Smooth muscle cell (in vitro differentiated cells): ENCODE data around the gene GPR18. TPM values are rescaled to one million over a fixed set of nuclear protein-coding genes. Genes with fewer than 3 reads are reported as not detected.

Source experiments
- DNase-seq: peaks from one replicate; lab custom pipeline; 2025; ENCODE audit not compliant: unreplicated experiment; lab: John Stamatoyannopoulos, UW
- H2AFZ ChIP-seq: fragments of 200-600 bp; sonication (generic); 2 replicates; pipeline ENCODE4 v1.6.0; 2016; ENCODE audit warnings: antibody characterized with exemption, low read depth, mild to moderate bottlenecking
- H3F3A ChIP-seq: fragments of 200-600 bp; sonication (generic); 2 replicates; pipeline ENCODE4 v1.6.0; 2017; ENCODE audit warnings: antibody characterized with exemption, low read depth
- H3K27ac ChIP-seq: fragments of 200-600 bp; sonication (generic); 2 replicates; pipeline ENCODE4 v1.5.1; 2016; ENCODE audit warnings: low read depth, mild to moderate bottlenecking
- H3K27me3 ChIP-seq: fragments of 200-600 bp; sonication (generic); 2 replicates; pipeline ENCODE4 v1.6.1; 2016; ENCODE audit warnings: low read depth, mild to moderate bottlenecking
- H3K36me3 ChIP-seq: fragments of 200-600 bp; sonication (generic); 2 replicates; pipeline ENCODE4 v1.5.1; 2016; ENCODE audit warnings: low read depth
- H3K4me1 ChIP-seq: fragments of 200-600 bp; sonication (generic); 2 replicates; pipeline ENCODE4 v1.5.1; 2016; ENCODE audit warnings: low read depth
- H3K4me2 ChIP-seq: fragments of 200-600 bp; sonication (generic); 2 replicates; pipeline ENCODE4 v1.6.0; 2016; ENCODE audit warnings: mild to moderate bottlenecking
- H3K4me3 ChIP-seq: fragments of 200-600 bp; sonication (generic); 2 replicates; pipeline ENCODE4 v1.5.1; 2016; ENCODE audit warnings: mild to moderate bottlenecking
- H3K79me2 ChIP-seq: fragments of 200-600 bp; sonication (generic); 2 replicates; pipeline ENCODE4 v1.6.0; 2016; ENCODE audit warnings: low read depth, mild to moderate bottlenecking
- H3K9ac ChIP-seq: fragments of 200-600 bp; sonication (generic); 2 replicates; pipeline ENCODE4 v1.6.0; 2016; ENCODE audit warnings: low read depth
- H3K9me3 ChIP-seq: fragments of 200-600 bp; sonication (generic); replicated peaks from 2 replicates; pipeline ENCODE4 v1.5.1; 2016; ENCODE audit warnings: low read depth
- H4K20me1 ChIP-seq: fragments of 200-600 bp; sonication (generic); 2 replicates; pipeline ENCODE4 v1.6.0; 2016; ENCODE audit warnings: low read depth
- WGBS: methylation state at CpG from one replicate; pipeline ENCODE4 v1.1.7; 2016; ENCODE audit warnings: low lambda C conversion rate; 5-methylcytosine and 5-hydroxymethylcytosine counted together
- polyA plus RNA-seq: library from polyadenylated mRNA; unstranded; fragments of >200 nt; fragmentation: Nextera tagmentation; extraction: Ambion mirVana; gene quantifications from 2 replicates; pipeline ENCODE4 v1.2.1, GENCODE V29; 2016
- total RNA-seq: library from RNA; depleted of rRNA; stranded (reverse); fragments of >200 nt; gene quantifications from 2 replicates; pipeline ENCODE4 v1.2.3, GENCODE V29; 2014
- TF ChIP-seq, protein P1 (sequence below): fragments of 200-600 bp; sonication (generic); IDR thresholded peaks from 2 replicates; pipeline ENCODE4 v1.5.1; 2017; ENCODE audit warnings: borderline replicate concordance, mild to moderate bottlenecking, antibody characterized with exemption; ENCODE audit not compliant: insufficient read depth, poor library complexity, severe bottlenecking

Gene GPR18
- total and polyA plus RNA-seq, 2 experiments from 2014 or later = not detected

DNA sequence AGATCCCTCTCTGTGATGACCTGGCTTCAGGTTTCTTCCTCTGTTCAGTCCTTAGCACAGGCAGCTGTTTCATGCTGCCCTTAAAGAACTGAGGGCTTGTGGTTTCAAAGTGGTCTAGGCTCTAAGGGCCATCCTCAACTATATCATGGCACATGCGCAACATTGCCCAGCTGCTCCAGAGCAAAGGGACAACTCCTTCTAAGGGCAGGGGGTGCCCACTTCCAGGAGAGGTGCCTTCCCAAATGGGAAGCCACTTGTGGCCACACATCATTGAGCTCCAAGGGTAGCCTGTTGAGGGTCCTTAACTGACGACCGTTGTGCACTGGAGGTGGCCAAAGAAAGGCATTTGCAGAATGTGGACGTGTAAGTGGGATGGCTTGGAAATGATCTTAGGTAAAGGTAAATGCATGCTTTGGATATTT, 41.8 kb upstream of the GPR18 start:
- H3K4me1 ChIP-seq = peaks cover 4% of the 10 kb centered on the region
- no peaks in the 10 kb centered on the region for H3K9me3 ChIP-seq
- H3K27ac ChIP-seq = no peak overlapping the region
- H3K9ac ChIP-seq = no peak overlapping the region
- no peaks in the 10 kb centered on the region for H3K27me3 ChIP-seq
- H3K4me3 ChIP-seq = no peak overlapping the region
- peaks cover 10% of the 10 kb centered on the region for H3F3A ChIP-seq
- no peak overlapping the region for H3K4me2 ChIP-seq
- H4K20me1 ChIP-seq = peaks cover 47% of the 10 kb centered on the region
- no peak overlapping the region for H2AFZ ChIP-seq
- H3K79me2 ChIP-seq = peaks cover 39% of the 10 kb centered on the region
- peaks cover 5% of the 10 kb centered on the region for H3K36me3 ChIP-seq
- no peak for DNase-seq
- TF ChIP-seq, protein P1, sequence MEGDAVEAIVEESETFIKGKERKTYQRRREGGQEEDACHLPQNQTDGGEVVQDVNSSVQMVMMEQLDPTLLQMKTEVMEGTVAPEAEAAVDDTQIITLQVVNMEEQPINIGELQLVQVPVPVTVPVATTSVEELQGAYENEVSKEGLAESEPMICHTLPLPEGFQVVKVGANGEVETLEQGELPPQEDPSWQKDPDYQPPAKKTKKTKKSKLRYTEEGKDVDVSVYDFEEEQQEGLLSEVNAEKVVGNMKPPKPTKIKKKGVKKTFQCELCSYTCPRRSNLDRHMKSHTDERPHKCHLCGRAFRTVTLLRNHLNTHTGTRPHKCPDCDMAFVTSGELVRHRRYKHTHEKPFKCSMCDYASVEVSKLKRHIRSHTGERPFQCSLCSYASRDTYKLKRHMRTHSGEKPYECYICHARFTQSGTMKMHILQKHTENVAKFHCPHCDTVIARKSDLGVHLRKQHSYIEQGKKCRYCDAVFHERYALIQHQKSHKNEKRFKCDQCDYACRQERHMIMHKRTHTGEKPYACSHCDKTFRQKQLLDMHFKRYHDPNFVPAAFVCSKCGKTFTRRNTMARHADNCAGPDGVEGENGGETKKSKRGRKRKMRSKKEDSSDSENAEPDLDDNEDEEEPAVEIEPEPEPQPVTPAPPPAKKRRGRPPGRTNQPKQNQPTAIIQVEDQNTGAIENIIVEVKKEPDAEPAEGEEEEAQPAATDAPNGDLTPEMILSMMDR = no peak
- 70% methylated on average over 4 of the region's 4 CpGs for WGBS

DNA sequence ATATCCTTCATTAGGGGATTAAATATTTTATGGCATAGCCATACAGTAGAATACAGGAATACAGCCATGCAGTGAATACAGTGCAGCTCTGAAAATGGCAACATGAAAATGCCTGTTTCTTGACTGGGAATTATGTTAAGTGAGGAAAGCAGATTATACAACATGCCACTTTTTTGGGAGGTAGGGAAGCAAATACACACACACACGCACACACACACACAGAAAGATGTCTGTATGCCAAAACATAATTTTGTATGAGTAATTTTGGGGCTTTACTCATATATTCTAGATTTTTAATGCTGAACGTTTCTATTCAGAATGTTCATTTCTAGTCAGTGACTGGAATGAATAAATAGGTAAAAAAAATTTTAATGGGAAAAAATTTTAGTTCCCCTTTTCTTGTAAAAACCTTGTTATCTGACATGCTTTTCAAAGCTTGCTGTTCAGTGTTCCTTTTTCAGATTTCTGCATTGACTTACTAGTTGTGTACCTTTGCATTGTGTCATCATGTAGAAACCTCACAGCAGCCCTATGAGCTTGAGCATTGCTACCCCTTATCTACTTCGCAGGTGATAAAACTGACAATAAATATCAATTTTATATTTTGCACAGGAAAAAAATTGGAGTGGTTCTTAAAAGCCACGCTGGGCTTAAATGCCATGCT, 41.2 kb upstream of the GPR18 start:
- 89% methylated on average over 4 of the region's 4 CpGs for WGBS
- H3K4me3 ChIP-seq = no peak overlapping the region
- peaks cover 36% of the 10 kb centered on the region for H3K79me2 ChIP-seq
- peaks cover 49% of the 10 kb centered on the region for H4K20me1 ChIP-seq
- H3K4me1 ChIP-seq = peaks cover 4% of the 10 kb centered on the region
- TF ChIP-seq, protein P1 = no peak
- H3K4me2 ChIP-seq = no peak overlapping the region
- no peak overlapping the region for H2AFZ ChIP-seq
- no peak for DNase-seq
- no peaks in the 10 kb centered on the region for H3K9me3 ChIP-seq
- no peak overlapping the region for H3K9ac ChIP-seq
- peaks cover 5% of the 10 kb centered on the region for H3K36me3 ChIP-seq
- H3K27ac ChIP-seq = no peak overlapping the region
- peaks cover 10% of the 10 kb centered on the region for H3F3A ChIP-seq
- H3K27me3 ChIP-seq = no peaks in the 10 kb centered on the region

DNA sequence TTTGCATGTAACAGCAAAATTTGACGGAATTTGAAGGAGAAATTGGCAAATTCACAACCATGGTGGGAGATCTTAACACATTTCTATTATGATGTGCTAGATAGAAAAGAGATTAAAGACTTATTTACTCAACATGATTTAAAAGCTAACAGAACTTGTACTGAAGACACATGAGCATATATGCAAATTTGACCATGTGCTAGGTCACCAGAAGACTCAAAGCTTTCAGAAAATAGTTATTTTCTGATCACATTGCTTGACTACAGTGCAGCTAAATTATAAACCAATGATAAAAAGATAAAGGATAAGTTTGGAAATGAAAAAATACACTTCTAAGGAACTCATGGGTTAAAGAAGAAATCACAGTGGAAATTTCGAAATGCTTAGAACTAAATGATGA, 39.9 kb upstream of the GPR18 start:
- H3K27me3 ChIP-seq = no peaks in the 10 kb centered on the region
- H3K4me2 ChIP-seq = peak overlapping the region; percentile 15
- no peaks in the 10 kb centered on the region for H3K9me3 ChIP-seq
- H3K27ac ChIP-seq = peak overlapping the region; percentile 12
- no peak overlapping the region for H3K9ac ChIP-seq
- 97% methylated on average over 2 of the region's 2 CpGs for WGBS
- peaks cover 10% of the 10 kb centered on the region for H3F3A ChIP-seq
- H3K36me3 ChIP-seq = peaks cover 5% of the 10 kb centered on the region
- H3K4me1 ChIP-seq = peaks cover 4% of the 10 kb centered on the region
- no peak for DNase-seq
- no peak overlapping the region for H2AFZ ChIP-seq
- TF ChIP-seq, protein P1 = no peak
- H4K20me1 ChIP-seq = peaks cover 49% of the 10 kb centered on the region
- peaks cover 29% of the 10 kb centered on the region for H3K79me2 ChIP-seq
- H3K4me3 ChIP-seq = no peak overlapping the region

DNA sequence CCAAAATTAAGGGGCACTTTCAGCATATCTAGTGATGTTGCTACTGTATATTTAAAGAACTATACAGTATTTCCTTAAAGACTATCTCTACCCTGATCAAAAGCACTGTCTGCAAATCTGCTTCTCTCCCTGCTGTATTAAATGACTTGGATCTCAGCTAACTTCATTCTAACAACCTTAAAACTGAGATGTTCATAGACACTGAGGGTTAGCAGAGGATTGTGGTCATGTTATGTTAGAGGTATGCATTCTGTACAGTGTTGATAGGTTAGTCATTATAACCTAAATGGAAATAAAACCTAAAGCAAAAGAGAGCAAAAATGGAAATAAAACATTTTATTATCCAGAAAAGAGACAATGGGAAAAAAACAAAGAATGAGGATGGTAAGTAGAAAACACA, 39.2 kb upstream of the GPR18 start:
- Histone ChIP-seq H3F3A (peaks cover 10% of the 10 kb centered on the region), H3K4me3 (no peak overlapping the region), H3K9ac (no peak overlapping the region), H3K27ac (peak overlapping the region; percentile 12), H3K4me1 (peaks cover 4% of the 10 kb centered on the region), H3K79me2 (peaks cover 23% of the 10 kb centered on the region), H3K36me3 (peaks cover 5% of the 10 kb centered on the region), H2AFZ (no peak overlapping the region), H4K20me1 (peaks cover 43% of the 10 kb centered on the region), H3K9me3 (no peaks in the 10 kb centered on the region), H3K27me3 (no peaks in the 10 kb centered on the region), H3K4me2 (peak overlapping the region; percentile 15)
- TF ChIP-seq, protein P1 = no peak
- no peak for DNase-seq
